GM18907 (cell line): Measurements from ENCODE around the gene TRIM43B.
"Not testable (repeated sequence)": the region's sequence is repeated elsewhere in the genome, so short reads cannot be mapped to it uniquely, and the experiment has no call there.

Source experiments
- ATAC-seq: cut with Tn5 transposase; IDR thresholded peaks from one replicate; pipeline ENCODE4 v1.9.1; 2021; ENCODE audit warnings: mild to moderate bottlenecking, moderate library complexity; ENCODE audit not compliant: unreplicated experiment

TRIM43B gene

GRCh38 chr2:95484654-95485053, at the start of gene TRIM43B:
Gene TRIM43B (minus strand): TSS chr2:95484754. CDS start chr2:95482714, 2,040 bp downstream.
- not testable (repeated sequence) for ATAC-seq

GRCh38 chr2:95531254-95531771, 46.8 kb upstream of the TRIM43B start:
- ATAC-seq, result peak; percentile 26

GRCh38 chr2:95530734-95531133, 46.2 kb upstream of the TRIM43B start:
- peak; percentile 72 for ATAC-seq

GRCh38 chr2:95526360-95527341, 42.1 kb upstream of the TRIM43B start:
- peak; percentile 82 for ATAC-seq

GRCh38 chr2:95525294-95526035, 40.9 kb upstream of the TRIM43B start:
- ATAC-seq, result no peak

- ATAC-seq, result no peak
Measured at GRCh38 chr2:95524195-95524594, 39.6 kb upstream of the TRIM43B start.

GRCh38 chr2:95514718-95515117, 30.2 kb upstream of the TRIM43B start:
- ATAC-seq, result no peak

GRCh38 chr2:95514226-95514625, 29.7 kb upstream of the TRIM43B start:
- ATAC-seq, result not testable (repeated sequence)

GRCh38 chr2:95509408-95509807, 24.9 kb upstream of the TRIM43B start:
- no peak for ATAC-seq

- no peak for ATAC-seq
Measured at GRCh38 chr2:95505222-95505621, 20.7 kb upstream of the TRIM43B start.

- no peak for ATAC-seq
Measured at GRCh38 chr2:95500854-95501253, 16.3 kb upstream of the TRIM43B start.

- ATAC-seq, result not testable (repeated sequence)
Measured at GRCh38 chr2:95492076-95492475, 7.5 kb upstream of the TRIM43B start.

GRCh38 chr2:95475025-95475424, 9.5 kb downstream of the TRIM43B start:
- not testable (repeated sequence) for ATAC-seq

- ATAC-seq, result not testable (repeated sequence)
Measured at GRCh38 chr2:95467984-95468383, 16.6 kb downstream of the TRIM43B start.

GRCh38 chr2:95466572-95466971, 18.0 kb downstream of the TRIM43B start:
- ATAC-seq, result not testable (repeated sequence)

GRCh38 chr2:95463292-95463691, 21.3 kb downstream of the TRIM43B start:
- ATAC-seq, result not testable (repeated sequence)

- not testable (repeated sequence) for ATAC-seq
Measured at GRCh38 chr2:95445317-95445716, 39.2 kb downstream of the TRIM43B start.

GRCh38 chr2:95442474-95443099, 42.0 kb downstream of the TRIM43B start:
- ATAC-seq, result not testable (repeated sequence)

GRCh38 chr2:95435872-95436209, 48.7 kb downstream of the TRIM43B start:
- not testable (repeated sequence) for ATAC-seq

- not testable (repeated sequence) for ATAC-seq
Measured at GRCh38 chr2:95435162-95435871, 49.2 kb downstream of the TRIM43B start.
